H1 (cell line): ENCODE results near the gene NELL2. TPM values are rescaled to one million over a fixed set of nuclear protein-coding genes. Genes with fewer than 3 reads are reported as not detected.
A peak's percentile ranks its signal among the peaks of the same experiment; 100 is the strongest.

Source experiments
- CTCF ChIA-PET: fragments of 300-600 bp; sonication (Branson Sonifier 250); formaldehyde crosslinking; loops from one replicate; lab custom pipeline; 2021; ENCODE audit not compliant: partially characterized antibody; lab: Charles Lee
- POLR2A ChIA-PET: fragments of 300-600 bp; sonication (Branson Sonifier 250); formaldehyde crosslinking; loops from one replicate; lab custom pipeline; 2021; ENCODE audit warnings: inconsistent platforms; ENCODE audit not compliant: partially characterized antibody; lab: Charles Lee
- DNase-seq, 2 experiments: peaks; one replicate each; pipeline versions ENCODE4 v3.0.0 to v3.0.0-alpha.2; 2010 to 2022; ENCODE audit warnings: low spot score in 2 of 2, low read depth in 1 of 2, mixed read lengths in 1 of 2
- FAIRE-seq: peaks from 2 replicates; lab custom pipeline; 2011; peaks lifted over from hg19 to GRCh38; lab: Jason Lieb, UNC
- H2AFZ ChIP-seq: 2 replicates; pipeline ENCODE4 v1.8.1; 2012; ENCODE audit warnings: low read length, inconsistent platforms
- H2AK5ac ChIP-seq: 2 replicates; pipeline ENCODE4 v1.6.1; 2013; ENCODE audit warnings: low read depth, low read length
- H2BK120ac ChIP-seq: replicated peaks from 2 replicates; pipeline ENCODE3; 2013; ENCODE audit warnings: low read depth, low read length, inconsistent platforms
- H2BK12ac ChIP-seq: 2 replicates; pipeline ENCODE4 v1.6.1; 2013; ENCODE audit warnings: low read depth, low read length
- H2BK15ac ChIP-seq: 2 replicates; pipeline ENCODE4 v1.6.1; 2013; ENCODE audit warnings: low read length
- H2BK20ac ChIP-seq: 2 replicates; pipeline ENCODE4 v1.6.1; 2013; ENCODE audit warnings: low read length
- H2BK5ac ChIP-seq: 2 replicates; pipeline ENCODE4 v1.6.1; 2013; ENCODE audit warnings: low read depth, low read length
- H3K14ac ChIP-seq: 2 replicates; pipeline ENCODE4 v1.6.1; 2013; ENCODE audit warnings: inconsistent platforms; ENCODE audit not compliant: insufficient read length
- H3K18ac ChIP-seq: 2 replicates; pipeline ENCODE4 v1.6.1; 2013; ENCODE audit warnings: low read length; ENCODE audit errors: extremely low read depth
- H3K23ac ChIP-seq: 2 replicates; pipeline ENCODE4 v1.6.1; 2013; ENCODE audit warnings: inconsistent platforms; ENCODE audit not compliant: insufficient read length
- H3K23me2 ChIP-seq: 2 replicates; pipeline ENCODE4 v1.6.1; 2013; ENCODE audit warnings: low read depth, low read length
- H3K27ac ChIP-seq: 2 replicates; pipeline ENCODE4 v1.6.1; 2011; ENCODE audit warnings: low read depth, low read length, inconsistent platforms
- H3K27me3 ChIP-seq, 4 experiments: replicated peaks in 1 of 4; 1 replicate in 1 of 4; 2 replicates in 3 of 4; pipeline versions ENCODE4 v1.6.1 to v1.8.1; 2011 to 2013; ENCODE audit warnings: low read length in 3 of 4, mild to moderate bottlenecking in 3 of 4, inconsistent platforms in 2 of 4, mixed read lengths in 2 of 4, moderate library complexity in 1 of 4; ENCODE audit not compliant: control insufficient read depth in 3 of 4, insufficient read depth in 3 of 4; ENCODE audit errors: extremely low read depth in 1 of 4
- H3K36me3 ChIP-seq, 4 experiments: 2 replicates each; pipeline versions ENCODE4 v1.6.1 to v1.8.1; 2011 to 2013; ENCODE audit warnings: mild to moderate bottlenecking in 4 of 4, low read length in 3 of 4, moderate library complexity in 2 of 4, control low read depth in 1 of 4, inconsistent platforms in 1 of 4; ENCODE audit not compliant: insufficient read depth in 4 of 4, control insufficient read depth in 2 of 4
- H3K4ac ChIP-seq: replicated peaks from 2 replicates; pipeline ENCODE3; 2013; ENCODE audit warnings: low read length, low read depth, mixed read lengths, inconsistent platforms; ENCODE audit not compliant: insufficient read length
- H3K4me1 ChIP-seq, 4 experiments: replicated peaks in 1 of 4; 1 replicate in 1 of 4; 2 replicates in 3 of 4; pipeline versions ENCODE4 v1.6.1 to v1.8.1; 2011 to 2013; ENCODE audit warnings: low read length in 3 of 4, inconsistent platforms in 2 of 4, mixed read lengths in 1 of 4; ENCODE audit not compliant: insufficient read depth in 4 of 4, control insufficient read depth in 3 of 4
- H3K4me2 ChIP-seq, 2 experiments: 2 replicates each; pipeline versions ENCODE4 v1.6.1 to v1.8.1; 2011 to 2013; ENCODE audit warnings: low read depth in 2 of 2, low read length in 2 of 2, control low read depth in 1 of 2, inconsistent platforms in 1 of 2, mild to moderate bottlenecking in 1 of 2; ENCODE audit not compliant: insufficient read depth in 1 of 2
- H3K4me3 ChIP-seq, 4 experiments: fragments of 200-600, 300-600 bp in 1 of 4; sonication (generic), shearing (Covaris generic), sonication (Bioruptor Twin) in 1 of 4; 2 replicates each; pipeline versions ENCODE4 v1.5.1 to v1.8.1; 2011 to 2016; ENCODE audit warnings: low read length in 4 of 4, low read depth in 3 of 4, control low read depth in 2 of 4, inconsistent platforms in 2 of 4, mild to moderate bottlenecking in 2 of 4, mixed read lengths in 1 of 4, moderate library complexity in 1 of 4; ENCODE audit not compliant: insufficient read depth in 2 of 4; ENCODE audit errors: extremely low read depth in 1 of 4
- H3K56ac ChIP-seq: replicated peaks from 2 replicates; pipeline ENCODE3; 2013; ENCODE audit warnings: low read depth, mild to moderate bottlenecking, mixed read lengths, low read length, inconsistent platforms; ENCODE audit not compliant: insufficient read length
- H3K79me1 ChIP-seq: 2 replicates; pipeline ENCODE4 v1.6.1; 2013; ENCODE audit warnings: low read depth, low read length, control low read depth
- H3K79me2 ChIP-seq, 2 experiments: 2 replicates each; pipeline versions ENCODE4 v1.6.1 to v1.8.1; 2012 to 2013; ENCODE audit warnings: low read length in 2 of 2, mild to moderate bottlenecking in 2 of 2, inconsistent platforms in 1 of 2; ENCODE audit not compliant: insufficient read depth in 2 of 2, control insufficient read depth in 1 of 2
- H3K9ac ChIP-seq, 4 experiments: replicated peaks in 1 of 4; 1 replicate in 1 of 4; 2 replicates in 3 of 4; pipeline versions ENCODE4 v1.6.1 to v1.8.1; 2011 to 2013; ENCODE audit warnings: low read depth in 3 of 4, low read length in 3 of 4, control low read depth in 2 of 4, mild to moderate bottlenecking in 2 of 4, moderate library complexity in 2 of 4, inconsistent platforms in 1 of 4; ENCODE audit errors: extremely low read depth in 1 of 4
- H3K9me3 ChIP-seq, 2 experiments: 2 replicates each; pipeline versions ENCODE4 v1.6.1 to v1.8.1; 2012 to 2013; ENCODE audit warnings: mild to moderate bottlenecking in 2 of 2, moderate library complexity in 2 of 2, control low read depth in 1 of 2, inconsistent platforms in 1 of 2, low read depth in 1 of 2, low read length in 1 of 2, mixed read lengths in 1 of 2; ENCODE audit not compliant: insufficient read depth in 2 of 2
- H4K20me1 ChIP-seq, 2 experiments: replicated peaks in 1 of 2; 2 replicates each; pipeline versions ENCODE3 to v1.8.1; 2011 to 2013; ENCODE audit warnings: inconsistent platforms in 2 of 2, low read length in 2 of 2, mild to moderate bottlenecking in 1 of 2; ENCODE audit not compliant: insufficient read depth in 2 of 2, control insufficient read depth in 1 of 2
- H4K5ac ChIP-seq: 2 replicates; pipeline ENCODE4 v1.6.1; 2013; ENCODE audit warnings: low read length, low read depth, mixed read lengths, inconsistent platforms; ENCODE audit not compliant: insufficient read length
- H4K8ac ChIP-seq: 2 replicates; pipeline ENCODE4 v1.8.0; 2013; ENCODE audit warnings: mild to moderate bottlenecking, moderate library complexity, low read length, inconsistent platforms; ENCODE audit not compliant: insufficient read depth; ENCODE audit errors: extremely low read depth
- H4K91ac ChIP-seq: replicated peaks from 2 replicates; pipeline ENCODE3; 2013; ENCODE audit warnings: low read length, mixed read lengths, inconsistent platforms; ENCODE audit not compliant: insufficient read length
- EGR1 ChIP-seq: IDR thresholded peaks from 2 replicates; pipeline ENCODE4 v1.6.1; 2011; ENCODE audit warnings: low read depth, low read length, borderline replicate concordance
- TEAD4 ChIP-seq: IDR thresholded peaks from 2 replicates; pipeline ENCODE4 v1.6.1; 2012; ENCODE audit warnings: low read depth, low read length, inconsistent platforms, mixed read lengths
- WGBS, 2 experiments: shearing (Covaris generic) in 1 of 2; methylation state at CpG; one replicate each; pipeline versions ENCODE4 v1.1.6 to v1.1.7; 2013 to 2015; ENCODE audit warnings: low lambda C conversion rate in 2 of 2, mixed read lengths in 2 of 2, inconsistent platforms in 1 of 2, low coverage in 1 of 2, missing lambda C conversion rate in 1 of 2; ENCODE audit not compliant: insufficient replicate concordance in 2 of 2, insufficient coverage in 1 of 2, insufficient read length in 1 of 2; ENCODE audit errors: extremely low coverage in 1 of 2, missing lambda C conversion rate in 1 of 2; 5-methylcytosine and 5-hydroxymethylcytosine counted together
- polyA plus RNA-seq, 7 experiments: library from polyadenylated mRNA; depleted of rRNA in 3 of 7; stranded (reverse) in 5 of 7; unstranded in 2 of 7; fragments of >200 nt in 5 of 7; fragments of 200-250 nt in 2 of 7; gene quantifications; 1 replicate in 5 of 7; 2 replicates in 1 of 7; 4 replicates in 1 of 7; pipeline versions ENCODE4 v1.2.1 to v1.2.3, GENCODE V29; 2011 to 2013; ENCODE audit warnings: missing spikeins in 2 of 7, mixed read lengths in 2 of 7
- total RNA-seq: library from RNA; stranded (reverse); fragmentation: NEBNext Ultra II Directional; extraction: Animal tissue kit (Norgen Biotek cat#: 25700); gene quantifications from 2 replicates; pipeline ENCODE4 v1.2.1, GENCODE V29; 2021

The NELL2 gene
- total and polyA plus RNA-seq, 2 of the 8 experiments (the other 6 are each of a cell fraction or from before 2014, with no cell fraction given), result 54.2 to 56.8 TPM

DNA sequence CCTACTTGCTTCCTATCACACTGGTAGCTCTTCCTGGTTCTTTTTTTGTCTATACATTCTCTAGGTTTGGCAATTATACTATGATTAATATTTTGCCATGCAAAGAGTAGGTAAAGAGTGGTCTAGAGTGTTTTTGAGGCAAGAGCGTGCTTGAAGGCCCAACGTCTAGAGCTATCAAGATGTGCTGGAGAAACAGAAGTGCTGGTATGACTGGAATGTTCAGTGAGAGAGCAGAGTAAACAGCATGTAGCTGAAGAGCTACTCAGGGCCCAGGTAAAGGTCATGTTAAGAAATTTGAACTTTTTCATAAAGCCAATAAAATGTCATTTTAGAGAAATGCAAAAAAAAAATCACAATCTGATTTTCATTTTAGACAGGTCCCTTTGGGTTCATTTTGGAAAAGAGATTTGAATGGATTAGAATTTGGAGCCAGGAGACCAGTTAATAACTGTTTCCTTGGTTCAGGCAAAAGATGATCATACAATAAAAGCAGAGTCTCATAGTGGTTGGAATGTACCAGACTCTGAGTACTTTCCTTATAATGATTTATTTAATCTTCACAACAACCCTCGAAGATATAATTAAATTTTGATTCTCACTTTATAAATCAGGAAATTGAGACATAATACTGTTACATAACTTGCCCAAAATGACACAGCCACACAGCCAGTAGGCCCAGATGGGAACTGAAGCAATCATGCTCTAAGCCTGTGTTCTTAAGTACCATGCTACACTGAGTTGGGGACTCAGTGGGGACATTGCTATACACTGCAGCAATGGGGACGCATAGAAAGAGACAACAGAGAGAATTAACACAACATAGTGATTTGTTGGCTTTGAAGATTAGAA lies 350.1 kb downstream of the NELL2 start:
- no peak overlapping the region for H3K23ac ChIP-seq
- FAIRE-seq, result peak; percentile 55
- H3K23me2 ChIP-seq, result no peaks in the 10 kb centered on the region; the same call in 1 of the 2 replicates
- CTCF ChIA-PET, result interaction anchor here (1.0 to 2.8 kb wide), 3 partner anchors 15 to 62 kb away, joined by 3 to 15 read pairs (median 3); no protein-coding TSS in a partner anchor
- H3K79me1 ChIP-seq, result no peaks in the 10 kb centered on the region
- TF ChIP-seq TEAD4 (peak; percentile 94), EGR1 (no peak)
- TF ChIP-seq, all 59 proteins: peak for 1
- Histone ChIP-seq H2BK120ac (no peak overlapping the region), H3K27me3 (no peaks in the 10 kb centered on the region), H4K8ac (no peak overlapping the region), H3K4me3 (no peak overlapping the region), H2BK20ac (no peak overlapping the region), H3K56ac (no peak overlapping the region), H4K20me1 (no peaks in the 10 kb centered on the region), H2AFZ (no peak overlapping the region), H3K9ac (no peak overlapping the region), H3K36me3 (no peaks in the 10 kb centered on the region; a peak in 1 of 8 replicates), H4K5ac (no peak overlapping the region), H2BK12ac (no peak overlapping the region), H3K4ac (no peak overlapping the region), H2BK15ac (no peak overlapping the region), H3K9me3 (no peaks in the 10 kb centered on the region; a peak in 1 of 4 replicates), H3K18ac (no peak overlapping the region; the same call in 1 of the 2 replicates), H3K4me1 (peaks cover 0 to 4% (median 3%) of the 10 kb centered on the region in 4 experiments; a peak in 3 of 7 replicates), H2BK5ac (no peak overlapping the region), H4K91ac (no peak overlapping the region), H3K4me2 (no peak overlapping the region), H2AK5ac (no peak overlapping the region), H3K14ac (no peak overlapping the region), H3K79me2 (no peaks in the 10 kb centered on the region), H3K27ac (no peak overlapping the region)
- POLR2A ChIA-PET, result no interaction called here
- WGBS, 2 experiments, result 71% methylated on average over 4 of the region's 4 CpGs; no CpG with 5 or more reads in 1 of the 2 experiments
- DNase-seq, result no peak
